ENCODE results near the gene ANO2.

Gene ANO2

DNA sequence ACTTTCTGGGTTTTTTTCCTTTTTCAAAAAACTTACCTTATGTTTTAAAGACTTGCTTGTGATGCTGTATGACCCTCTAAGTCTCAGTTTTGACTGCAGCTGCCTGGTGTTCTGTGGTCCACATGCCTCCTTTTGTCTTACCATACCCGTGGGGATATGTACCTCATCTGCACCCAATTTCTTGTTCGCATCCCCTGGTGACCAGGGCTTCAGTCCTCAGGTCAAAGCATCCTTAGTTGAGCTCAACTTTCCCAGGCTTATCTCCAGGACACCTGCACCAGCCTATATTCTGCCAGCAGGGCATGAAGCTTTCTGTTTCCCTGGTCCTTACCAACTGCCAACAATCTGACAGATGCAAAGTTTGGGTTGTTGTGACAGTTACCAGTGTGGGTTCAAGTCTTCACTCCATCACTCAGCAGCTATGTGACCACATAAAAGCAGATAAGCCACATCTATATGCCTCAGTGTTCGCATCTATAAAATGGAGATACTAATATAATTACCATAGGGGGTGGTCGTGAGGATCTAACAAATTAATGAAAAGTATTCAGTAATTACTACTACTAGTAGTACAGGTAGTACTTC lies 419.2 kb downstream of the ANO2 start:
- no peak for DNase-seq

DNA sequence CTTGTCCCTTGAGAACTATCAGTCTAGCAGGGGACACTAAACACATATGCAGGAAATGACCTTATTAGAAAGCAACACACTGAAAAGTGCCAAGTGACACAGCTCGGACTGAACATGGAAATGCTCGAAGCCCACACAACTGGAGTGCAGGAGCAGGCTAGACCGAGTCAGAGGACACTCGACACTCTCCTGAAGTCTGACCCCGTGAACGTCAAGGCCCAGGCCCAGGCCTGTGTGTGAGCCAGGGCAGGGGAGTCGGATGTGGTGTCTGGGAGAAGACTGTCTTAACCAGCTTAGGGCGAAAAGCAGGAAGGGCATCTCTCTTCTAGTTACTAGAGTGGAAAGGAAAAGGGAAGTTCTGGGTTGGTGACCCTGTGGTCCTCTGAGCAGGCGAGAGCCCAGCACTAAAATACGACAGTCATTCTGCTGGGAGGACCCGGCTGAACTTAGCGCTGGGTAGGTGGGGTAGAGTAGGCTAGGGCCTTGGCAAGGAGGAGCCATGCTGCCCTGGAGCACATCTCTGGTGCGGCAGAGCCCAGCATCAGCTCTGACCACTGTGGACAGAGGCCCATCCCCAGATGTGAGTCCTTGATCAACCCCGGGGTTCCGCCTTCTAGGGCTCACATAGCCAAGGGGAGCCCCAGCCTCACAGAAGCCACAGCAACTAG lies 420.2 kb downstream of the ANO2 start:
- DNase-seq: no peak

DNA sequence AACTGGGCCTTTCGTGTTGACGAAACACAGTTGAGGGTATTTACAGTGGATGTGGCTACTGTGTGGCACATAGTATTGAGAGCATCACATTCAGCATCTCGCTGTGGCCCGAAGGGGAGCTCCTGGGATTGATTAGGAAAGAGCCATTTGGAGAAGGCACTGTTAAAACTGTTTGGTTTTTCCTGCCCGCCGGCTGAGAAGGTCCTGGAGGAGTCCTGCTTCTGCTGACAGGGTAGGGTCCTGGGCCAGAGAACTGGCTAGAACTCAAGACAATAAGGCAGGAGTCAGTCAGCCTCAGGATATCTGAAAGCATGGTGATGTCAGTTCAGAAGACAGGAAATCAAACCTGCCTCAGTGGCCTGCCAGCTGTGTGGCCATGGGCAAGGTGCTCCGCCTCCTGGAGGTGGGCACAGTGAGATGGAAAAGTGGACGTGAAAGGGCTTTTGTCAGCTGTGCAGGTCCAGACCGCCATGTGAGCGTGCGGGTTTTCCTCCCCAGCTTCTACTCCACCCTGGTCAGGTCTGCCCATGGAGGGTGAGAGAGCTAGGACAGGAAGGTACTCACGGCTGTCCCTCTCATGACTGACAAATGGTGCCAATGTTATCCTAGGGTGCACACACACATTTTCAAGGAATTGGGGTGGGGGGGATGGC lies 420.8 kb downstream of the ANO2 start:
- DNase-seq: no peak

DNA sequence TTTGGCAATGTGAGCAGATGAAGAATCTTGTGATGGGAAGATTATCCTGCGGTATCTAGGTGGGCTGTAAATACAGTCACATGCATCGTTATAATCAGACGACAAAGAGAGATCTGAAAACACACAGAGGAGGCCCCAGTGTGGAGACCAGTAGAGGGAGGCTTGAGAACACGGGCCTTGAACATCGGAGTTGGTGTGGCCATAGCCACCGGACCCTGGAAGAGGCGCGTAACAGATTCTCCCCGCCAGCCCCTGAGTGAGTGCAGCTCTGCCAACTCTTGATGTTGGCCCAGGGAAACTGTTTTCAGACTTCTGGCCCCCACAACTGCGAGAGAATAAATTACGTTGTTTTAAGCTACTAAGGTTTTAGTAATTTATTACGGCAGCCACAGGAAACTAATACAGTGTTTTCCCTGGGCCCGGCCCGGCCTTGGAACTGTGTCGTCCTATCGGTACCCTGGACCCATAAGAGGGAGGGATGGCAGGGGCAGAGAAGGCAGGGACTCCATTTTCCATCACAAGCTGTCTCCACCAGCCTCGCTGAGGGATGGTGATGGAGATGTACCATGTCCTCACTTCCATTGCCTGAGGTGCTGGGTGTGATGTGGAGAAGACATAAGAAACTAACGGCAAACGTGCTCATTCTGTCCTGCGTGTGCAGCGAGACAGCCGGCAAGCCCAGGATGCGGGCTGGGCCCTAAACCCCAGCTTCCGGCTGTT lies 421.5 kb downstream of the ANO2 start:
- DNase-seq: no peak

DNA sequence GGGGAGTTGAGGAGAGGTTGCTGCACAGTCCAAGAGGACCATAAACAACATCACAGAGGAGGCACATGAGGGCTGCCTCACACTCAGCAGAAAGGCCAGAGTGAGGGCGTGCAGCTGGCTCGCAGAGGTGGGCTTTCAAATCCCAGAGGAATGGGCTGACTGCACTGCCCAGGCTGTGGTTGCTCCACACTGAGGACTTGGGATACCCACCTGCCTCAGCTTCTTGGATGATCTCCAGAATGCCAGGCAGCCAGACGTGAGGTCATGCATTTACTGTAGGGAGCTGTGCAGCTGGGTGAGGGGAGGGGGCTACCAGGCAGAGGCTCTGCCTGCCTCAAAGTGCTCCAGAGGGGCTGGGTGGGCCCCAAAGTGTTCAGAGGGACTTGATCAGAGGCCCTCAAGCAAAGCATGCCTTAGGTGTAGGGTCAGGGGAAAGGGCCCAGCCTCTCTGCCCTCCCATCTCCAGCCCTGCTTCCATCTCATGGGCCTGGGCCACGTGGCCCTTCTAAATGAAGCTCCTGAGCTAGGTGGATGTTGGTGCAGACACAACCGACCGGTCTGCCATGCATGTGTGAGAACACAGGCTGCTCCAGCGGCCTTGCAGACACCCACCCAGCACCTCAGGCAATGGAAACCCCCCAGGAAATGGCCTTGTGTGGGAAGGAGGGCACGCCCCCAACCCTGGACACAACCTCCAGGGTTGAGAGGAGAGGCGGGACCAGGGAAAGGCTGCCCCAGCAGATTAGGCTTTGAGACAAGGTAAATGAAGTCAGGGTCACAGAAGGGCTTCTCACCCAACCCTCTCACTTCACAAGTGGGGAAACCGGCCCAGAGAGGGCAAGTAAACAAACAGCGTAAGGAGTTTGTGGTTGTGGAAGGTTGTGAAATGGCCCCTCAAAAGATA lies 422.4 kb downstream of the ANO2 start:
- no peak for DNase-seq

DNA sequence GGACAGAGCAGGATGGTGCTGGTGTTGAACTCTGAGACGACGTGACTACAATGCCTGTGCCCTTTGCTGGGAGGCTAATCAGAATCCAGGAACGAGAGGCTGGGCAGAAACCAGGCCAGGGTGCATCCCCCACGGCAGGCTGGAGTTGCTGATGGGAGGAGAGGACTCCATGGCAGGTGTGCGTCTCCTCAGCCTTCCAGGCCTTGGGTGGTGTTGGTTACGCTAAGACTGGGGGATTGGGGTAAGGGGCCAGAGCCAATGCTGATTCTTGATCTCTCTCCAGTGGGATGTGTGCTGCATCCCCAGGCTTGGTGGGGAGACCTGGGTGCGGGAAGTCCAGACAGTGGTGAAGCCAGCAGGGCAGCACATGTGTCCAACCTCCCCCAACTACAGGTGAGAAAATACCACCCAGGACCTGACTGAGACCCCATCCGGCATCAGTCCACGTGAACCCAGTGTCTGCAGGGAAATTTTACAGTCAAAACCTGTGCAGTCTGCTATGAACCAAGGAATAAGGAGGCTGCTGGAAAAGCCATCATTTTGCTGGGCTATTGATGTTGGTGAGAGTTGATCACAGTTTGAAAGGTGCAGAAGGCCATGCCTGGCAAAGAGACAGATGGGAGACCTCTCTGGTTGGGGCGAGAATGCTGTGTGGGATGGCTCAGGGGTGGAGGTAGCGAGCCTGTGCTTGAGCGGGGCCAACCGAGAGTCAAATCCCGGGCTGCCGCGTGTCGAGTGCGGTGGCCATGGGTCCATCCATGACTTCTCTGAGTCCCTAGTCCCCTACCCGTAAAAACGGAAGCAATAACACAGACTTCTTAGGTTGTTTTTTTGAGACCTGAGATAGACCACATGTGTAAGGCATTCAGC lies 423.4 kb downstream of the ANO2 start:
- no peak for DNase-seq

DNA sequence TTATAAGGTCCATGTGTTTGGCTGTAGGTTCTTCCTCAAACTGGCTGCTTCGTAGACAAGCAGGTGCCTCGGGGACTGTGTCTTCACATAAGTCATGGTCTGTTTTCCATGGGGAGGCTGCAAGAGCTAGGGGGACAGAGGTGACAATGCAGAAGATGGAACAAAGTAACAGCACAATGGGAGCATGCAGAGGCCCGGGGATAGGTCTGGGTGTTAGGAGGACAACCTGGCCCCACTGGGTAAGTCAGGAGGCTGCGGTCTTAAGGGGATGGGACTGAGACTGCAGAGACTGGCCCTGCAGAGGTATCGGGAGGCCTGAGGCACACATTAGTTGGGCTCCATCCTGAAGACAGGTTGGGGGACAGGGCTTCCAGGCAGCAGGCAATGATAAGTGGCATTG lies 424.2 kb downstream of the ANO2 start:
- DNase-seq: no peak

DNA sequence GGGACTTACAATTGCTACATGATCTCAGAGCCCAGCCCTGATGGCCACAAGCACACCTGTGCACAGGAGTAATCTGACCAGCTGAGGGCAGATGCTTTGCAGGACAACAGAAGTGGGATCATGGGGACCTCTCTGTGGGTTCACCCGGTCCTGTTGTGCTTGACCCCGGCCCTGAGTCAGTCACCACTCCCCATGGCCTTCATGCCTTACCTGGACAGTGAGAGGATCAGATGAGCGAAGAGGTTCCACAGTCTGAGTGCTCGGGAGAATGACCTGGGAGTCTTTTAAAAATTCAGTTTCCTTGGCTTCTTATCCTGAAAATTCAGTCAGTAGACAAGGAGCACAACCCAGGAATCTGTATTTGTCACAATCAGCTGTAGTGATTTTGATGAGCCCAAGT lies 425.0 kb downstream of the ANO2 start:
- DNase-seq: no peak

DNA sequence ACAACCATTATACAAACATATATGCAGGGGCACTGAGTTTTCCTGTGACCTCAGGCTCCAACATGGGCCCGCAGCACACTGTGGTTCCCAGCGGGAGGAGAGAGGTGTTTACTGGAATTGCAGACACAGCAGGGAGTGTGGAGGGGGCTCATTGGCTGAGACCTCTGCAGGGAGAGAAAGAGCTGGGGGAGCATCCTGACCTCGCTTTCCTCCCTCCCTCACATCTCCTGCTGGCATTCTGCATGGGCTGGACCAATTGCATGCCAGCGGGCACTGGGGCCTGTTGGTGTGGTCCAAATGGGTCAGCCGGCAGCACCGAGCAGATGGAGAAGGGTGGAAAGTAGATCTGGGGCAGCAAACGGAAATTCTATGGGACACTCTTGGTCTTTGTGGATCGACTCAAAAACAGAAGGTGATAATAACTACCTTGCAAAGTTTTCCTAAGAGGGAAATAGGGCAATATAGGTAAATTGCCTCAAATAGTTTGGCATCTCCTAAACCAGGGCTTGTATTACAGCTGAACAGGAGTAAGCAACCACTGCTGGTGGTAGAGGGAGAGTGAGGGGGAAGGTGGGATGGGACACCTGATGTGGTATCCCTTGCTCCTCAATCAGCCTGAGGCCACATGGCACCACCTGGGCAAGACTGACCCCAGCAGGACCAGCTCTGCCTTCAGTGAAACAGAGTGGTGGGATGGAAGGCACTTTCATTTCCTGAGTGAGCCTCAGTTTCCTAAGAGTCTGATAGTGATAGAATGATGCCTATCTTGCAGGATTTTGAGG lies 426.3 kb downstream of the ANO2 start:
- DNase-seq: no peak

DNA sequence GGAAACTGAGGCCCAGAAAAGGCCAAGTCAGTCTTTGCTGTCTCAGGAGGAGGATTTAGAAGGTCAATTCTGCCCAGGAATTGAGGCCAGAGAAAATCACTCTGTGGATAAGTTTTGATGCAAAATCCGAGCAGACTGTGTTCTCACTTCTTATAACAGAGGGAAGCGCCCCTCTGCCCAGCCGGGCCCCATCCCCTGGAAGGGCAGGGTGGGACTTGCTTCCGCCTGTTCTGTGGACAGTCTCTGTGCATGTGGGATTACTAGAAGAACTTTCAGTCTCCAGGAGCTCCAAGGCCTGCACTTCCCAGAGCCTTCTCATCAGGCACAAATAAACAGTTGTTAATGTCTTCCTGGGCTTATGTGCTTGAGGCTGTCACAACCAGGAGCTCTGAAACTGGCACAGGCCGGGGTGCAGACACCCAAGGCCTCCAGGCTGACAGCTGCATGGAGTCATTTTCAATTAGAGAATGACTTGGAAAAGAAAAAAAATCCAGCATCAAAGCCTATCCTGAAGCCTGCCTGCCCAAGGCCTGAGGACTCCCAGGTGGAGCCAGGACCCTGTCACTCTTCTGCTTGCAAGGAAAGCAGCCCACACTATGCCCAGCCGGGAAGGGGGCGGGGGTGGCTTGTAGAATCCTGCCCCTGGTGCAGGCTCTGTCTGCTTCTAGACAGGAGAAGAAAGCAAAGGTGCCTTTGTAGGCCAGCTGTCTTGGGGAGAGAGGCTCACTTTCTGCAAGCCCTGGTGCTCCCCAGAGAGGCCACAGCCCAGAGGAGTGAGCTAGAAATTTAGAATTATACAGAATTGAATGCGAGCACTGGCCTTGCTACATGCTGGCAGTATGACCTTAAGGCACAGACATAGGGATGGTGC lies 428.5 kb downstream of the ANO2 start:
- no peak for DNase-seq

DNA sequence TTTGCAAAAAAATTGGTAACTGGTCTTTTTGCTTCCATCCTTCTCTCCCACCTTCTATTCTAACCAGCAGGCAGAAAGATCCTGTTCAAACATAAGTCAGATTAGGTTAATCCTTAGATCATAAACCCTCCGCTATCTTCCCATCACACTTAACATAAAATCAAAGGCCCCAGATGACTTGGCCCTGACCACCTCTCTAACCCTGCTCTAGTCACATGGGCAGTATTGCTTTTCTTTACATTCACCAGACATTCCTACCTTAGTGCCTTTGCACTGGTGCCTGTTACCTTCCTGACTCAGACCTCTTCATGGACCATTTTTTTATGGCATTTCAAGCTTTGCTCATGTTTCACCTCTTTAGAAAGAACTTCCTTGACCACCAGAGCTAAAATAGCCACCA lies 429.6 kb downstream of the ANO2 start:
- DNase-seq: no peak

DNA sequence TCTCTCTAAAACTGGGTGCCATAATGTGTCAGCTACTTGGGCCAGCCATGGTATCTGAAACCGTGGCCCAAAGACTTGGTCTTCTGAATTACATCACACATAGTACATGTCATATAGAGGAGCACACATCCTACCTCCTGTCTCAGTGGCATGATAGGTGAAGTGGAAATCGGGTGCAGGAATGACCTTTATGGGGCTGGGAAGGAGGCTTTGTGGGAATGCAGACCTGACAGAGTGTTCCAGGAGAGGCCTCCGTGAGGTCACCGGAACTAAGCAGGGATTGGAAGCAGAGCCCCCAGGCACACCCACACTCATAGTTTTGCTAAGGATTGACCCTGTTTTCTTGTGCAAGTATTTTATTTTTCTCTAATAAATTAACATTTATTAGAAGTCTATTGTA lies 430.5 kb downstream of the ANO2 start:
- no peak for DNase-seq

DNA sequence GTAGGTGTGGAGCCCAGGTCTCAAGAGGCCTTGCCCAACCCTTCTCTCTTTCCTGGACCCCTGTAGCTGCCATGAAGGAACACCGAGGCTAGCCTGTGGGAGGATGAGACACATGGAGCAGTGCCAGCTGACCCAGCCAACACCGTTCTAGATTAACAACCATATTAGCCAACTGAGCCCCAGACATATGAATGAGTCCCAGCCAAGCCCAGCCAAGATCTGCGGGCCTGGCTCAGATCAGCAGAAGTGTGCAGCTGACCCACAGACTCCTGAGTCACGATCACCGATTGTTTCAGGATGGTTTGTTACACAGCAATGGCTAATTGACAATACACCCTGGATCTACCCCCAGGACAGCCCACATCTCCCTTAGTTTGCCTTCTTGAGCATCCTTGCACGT lies 431.0 kb downstream of the ANO2 start:
- DNase-seq: no peak

DNA sequence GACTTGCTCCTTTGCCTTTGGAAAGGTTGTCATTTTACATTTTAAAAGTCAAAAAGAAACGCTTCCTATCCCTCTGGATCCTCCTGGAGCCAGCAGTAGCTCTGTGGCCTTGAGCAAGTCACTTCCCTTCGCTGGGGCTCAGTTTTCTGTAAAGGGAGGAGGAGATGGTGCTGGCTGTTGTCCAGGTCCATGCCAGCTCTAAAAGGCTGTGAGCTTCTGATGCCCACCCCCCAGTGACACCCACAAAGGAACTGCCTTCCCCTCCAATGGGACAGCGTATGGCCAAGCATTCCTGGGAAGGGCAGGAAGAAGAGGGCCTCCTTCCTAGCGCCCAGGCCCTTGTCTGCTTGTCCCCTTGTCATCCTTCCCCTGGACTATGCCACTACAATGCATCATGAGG lies 431.7 kb downstream of the ANO2 start:
- no peak for DNase-seq
